Caco-2 (cell line): ENCODE data around the gene ADA. TPM values are rescaled to one million over a fixed set of nuclear protein-coding genes. Genes with fewer than 3 reads are reported as not detected.

Experiments
- BruUV-seq: library from RNA; stranded (reverse); fragments of 400-500 nt; replicated peaks from 2 replicates; lab custom pipeline; 2021; lab: Mats Ljungman, UMichigan
- CTCF ChIA-PET: fragments of 300-600 bp; sonication (Branson Sonifier 250); formaldehyde crosslinking; loops from one replicate; lab custom pipeline; 2022; ENCODE audit warnings: antibody characterized with exemption; lab: Charles Lee
- POLR2A ChIA-PET: fragments of 300-600 bp; sonication (Branson Sonifier 250); formaldehyde crosslinking; loops from one replicate; lab custom pipeline; 2022; ENCODE audit warnings: antibody characterized with exemption; lab: Charles Lee
- DNase-seq, 2 experiments: peaks; one replicate each; pipeline versions ENCODE4 v3.0.0 to v3.0.0-alpha.2; 2020 to 2022
- H3K27me3 ChIP-seq: replicated peaks from 2 replicates; pipeline ENCODE4 v1.6.0; 2011; ENCODE audit warnings: low read length; ENCODE audit not compliant: control insufficient read depth, insufficient read depth
- H3K36me3 ChIP-seq: 2 replicates; pipeline ENCODE4 v1.5.1; 2011; ENCODE audit warnings: low read length; ENCODE audit not compliant: control insufficient read depth, insufficient read depth
- H3K4me1 ChIP-seq: fragments of 250-450 bp; sonication (Bioruptor Pico); 2 replicates; pipeline ENCODE4 v1.5.1; 2020; ENCODE audit warnings: mild to moderate bottlenecking
- H3K4me3 ChIP-seq: 2 replicates; pipeline ENCODE4 v1.5.1; 2011; ENCODE audit warnings: low read depth, mild to moderate bottlenecking, control low read depth, low read length
- H3K9me3 ChIP-seq: fragments of 250-450 bp; sonication (Bioruptor Pico); 2 replicates; pipeline ENCODE4 v1.5.1; 2020; ENCODE audit warnings: mild to moderate bottlenecking, moderate library complexity
- H3K27ac Mint-ChIP-seq: one replicate; pipeline ENCODE4 v1.8.0; 2022; ENCODE audit warnings: mixed read lengths; ENCODE audit not compliant: unreplicated experiment
- H3K27me3 Mint-ChIP-seq: one replicate; pipeline ENCODE4 v1.8.0; 2022; ENCODE audit warnings: mixed read lengths; ENCODE audit not compliant: insufficient read depth, unreplicated experiment
- H3K36me3 Mint-ChIP-seq: one replicate; pipeline ENCODE4 v1.8.0; 2022; ENCODE audit warnings: mild to moderate bottlenecking, mixed read lengths; ENCODE audit not compliant: insufficient read depth, unreplicated experiment
- H3K4me1 Mint-ChIP-seq: one replicate; pipeline ENCODE4 v1.8.0; 2022; ENCODE audit warnings: low read depth, mixed read lengths; ENCODE audit not compliant: unreplicated experiment
- H3K4me3 Mint-ChIP-seq: one replicate; pipeline ENCODE4 v1.8.0; 2022; ENCODE audit warnings: mild to moderate bottlenecking, moderate library complexity, mixed read lengths; ENCODE audit not compliant: unreplicated experiment
- H3K9me3 Mint-ChIP-seq: one replicate; pipeline ENCODE4 v1.8.0; 2022; ENCODE audit warnings: mixed read lengths; ENCODE audit not compliant: unreplicated experiment
- intact Hi-C: fragments of 100-400 bp; cut with micrococcal nuclease; formaldehyde crosslinking; loops from one replicate; pipeline ENCODE4 v1.10.0; 2022; ENCODE audit not compliant: unreplicated experiment
- total RNA-seq: library from RNA; stranded (reverse); gene quantifications from 2 replicates; pipeline ENCODE4 v1.2.3, GENCODE V29; 2022
- TF ChIP-seq, protein P1 (sequence below), 2 experiments: fragments of 200-600 bp in 1 of 2; IDR thresholded peaks; 1 replicate in 1 of 2; 2 replicates in 1 of 2; pipeline versions ENCODE4 v1.5.1 to v1.8.0; 2011 to 2022; ENCODE audit warnings: antibody characterized with exemption in 1 of 2, control low read depth in 1 of 2, inconsistent platforms in 1 of 2, low read depth in 1 of 2, low read length in 1 of 2, mild to moderate bottlenecking in 1 of 2, moderate library complexity in 1 of 2; ENCODE audit not compliant: insufficient read depth in 1 of 2, severe bottlenecking in 1 of 2, unreplicated experiment in 1 of 2

Gene ADA
- total RNA-seq, 1 experiment from 2014 or later = 21.1 TPM

- peaks cover 6% of the 10 kb centered on the region for H3K9me3 ChIP-seq
- Mint-ChIP-seq H3K9me3 (peaks cover 10% of the 10 kb centered on the region), H3K4me1 (no peaks in the 10 kb centered on the region), H3K4me3 (no peak overlapping the region), H3K27me3 (no peaks in the 10 kb centered on the region), H3K36me3 (peaks cover 20% of the 10 kb centered on the region), H3K27ac (no peak overlapping the region)
- POLR2A ChIA-PET = no interaction called here
- H3K4me1 ChIP-seq = no peaks in the 10 kb centered on the region
- H3K27me3 ChIP-seq = no peaks in the 10 kb centered on the region
- BruUV-seq = no TSS peak
- H3K4me3 ChIP-seq = no peak overlapping the region
- intact Hi-C loops = no loop called here
- no peaks in the 10 kb centered on the region for H3K36me3 ChIP-seq
- TF ChIP-seq, protein P1, sequence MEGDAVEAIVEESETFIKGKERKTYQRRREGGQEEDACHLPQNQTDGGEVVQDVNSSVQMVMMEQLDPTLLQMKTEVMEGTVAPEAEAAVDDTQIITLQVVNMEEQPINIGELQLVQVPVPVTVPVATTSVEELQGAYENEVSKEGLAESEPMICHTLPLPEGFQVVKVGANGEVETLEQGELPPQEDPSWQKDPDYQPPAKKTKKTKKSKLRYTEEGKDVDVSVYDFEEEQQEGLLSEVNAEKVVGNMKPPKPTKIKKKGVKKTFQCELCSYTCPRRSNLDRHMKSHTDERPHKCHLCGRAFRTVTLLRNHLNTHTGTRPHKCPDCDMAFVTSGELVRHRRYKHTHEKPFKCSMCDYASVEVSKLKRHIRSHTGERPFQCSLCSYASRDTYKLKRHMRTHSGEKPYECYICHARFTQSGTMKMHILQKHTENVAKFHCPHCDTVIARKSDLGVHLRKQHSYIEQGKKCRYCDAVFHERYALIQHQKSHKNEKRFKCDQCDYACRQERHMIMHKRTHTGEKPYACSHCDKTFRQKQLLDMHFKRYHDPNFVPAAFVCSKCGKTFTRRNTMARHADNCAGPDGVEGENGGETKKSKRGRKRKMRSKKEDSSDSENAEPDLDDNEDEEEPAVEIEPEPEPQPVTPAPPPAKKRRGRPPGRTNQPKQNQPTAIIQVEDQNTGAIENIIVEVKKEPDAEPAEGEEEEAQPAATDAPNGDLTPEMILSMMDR (IDR thresholded peaks at IDR 0.05; ENCODE audit: insufficient read depth in 1 of 2, low read depth in 1 of 2, low read length in 1 of 2, severe bottlenecking in 1 of 2, unreplicated experiment in 1 of 2) = no peak
- CTCF ChIA-PET = no interaction called here
- DNase-seq = no peak
These were observed 31.5 kb downstream of the ADA start for GRCh38 chr20:44620030-44620429.

DNA sequence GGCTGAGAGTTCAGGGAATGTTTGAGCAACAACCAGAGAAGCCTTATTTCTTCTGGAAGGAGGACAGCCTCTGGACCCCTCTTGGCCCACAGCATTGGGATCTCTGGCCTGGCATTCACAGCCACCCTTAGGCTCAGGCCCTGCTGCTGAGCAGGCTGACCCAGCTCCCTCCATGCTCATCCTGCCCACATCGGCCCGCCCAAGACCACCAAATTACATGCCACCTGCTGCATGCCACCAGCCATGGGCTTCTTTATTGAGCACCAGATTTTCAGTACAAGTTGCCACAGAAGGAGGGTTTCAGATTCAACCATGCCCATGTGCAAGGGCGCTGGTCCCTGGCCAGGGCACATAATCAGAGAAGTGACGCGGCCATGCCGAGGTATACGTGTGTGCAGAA, 32.2 kb downstream of the ADA start:
- Mint-ChIP-seq H3K27me3 (no peaks in the 10 kb centered on the region), H3K4me3 (no peak overlapping the region), H3K36me3 (peaks cover 19% of the 10 kb centered on the region), H3K9me3 (peaks cover 10% of the 10 kb centered on the region), H3K4me1 (no peaks in the 10 kb centered on the region), H3K27ac (no peak overlapping the region)
- Histone ChIP-seq H3K4me3 (no peak overlapping the region), H3K27me3 (no peaks in the 10 kb centered on the region), H3K4me1 (no peaks in the 10 kb centered on the region), H3K9me3 (peaks cover 6% of the 10 kb centered on the region), H3K36me3 (no peaks in the 10 kb centered on the region)
- no peak for DNase-seq
- ChIA-PET POLR2A (interaction anchor here (1.5 kb wide), 1 partner anchor 266 kb away, joined by 9 read pairs; the partner anchor contains the start of gene YWHAB), CTCF (no interaction called here)
- TF ChIP-seq, protein P1 (IDR thresholded peaks at IDR 0.05; ENCODE audit: insufficient read depth in 1 of 2, low read depth in 1 of 2, low read length in 1 of 2, severe bottlenecking in 1 of 2, unreplicated experiment in 1 of 2) = no peak
- intact Hi-C loops = no loop called here
- BruUV-seq = no TSS peak

- intact Hi-C loops = no loop called here
- BruUV-seq = no TSS peak
- ChIA-PET CTCF (interaction anchor here (0.6 kb wide), 2 partner anchors 66 to 493 kb away, joined by 4 to 6 read pairs; no protein-coding TSS in a partner anchor), POLR2A (interaction anchor here (1.5 kb wide), 1 partner anchor 267 kb away, joined by 9 read pairs; the partner anchor contains the start of gene YWHAB)
- peaks cover 16% of the 10 kb centered on the region for H3K36me3 Mint-ChIP-seq
- H3K27ac Mint-ChIP-seq = no peak overlapping the region
- H3K4me3 Mint-ChIP-seq = no peak overlapping the region
- Histone ChIP-seq H3K9me3 (peaks cover 5% of the 10 kb centered on the region), H3K36me3 (no peaks in the 10 kb centered on the region), H3K27me3 (no peaks in the 10 kb centered on the region), H3K4me3 (no peak overlapping the region), H3K4me1 (no peaks in the 10 kb centered on the region)
- TF ChIP-seq, protein P1 (IDR thresholded peaks at IDR 0.05; ENCODE audit: insufficient read depth in 1 of 2, low read depth in 1 of 2, low read length in 1 of 2, severe bottlenecking in 1 of 2, unreplicated experiment in 1 of 2) = no peak
- no peak for DNase-seq
- H3K9me3 Mint-ChIP-seq = peaks cover 3% of the 10 kb centered on the region
- no peaks in the 10 kb centered on the region for H3K4me1 Mint-ChIP-seq
- H3K27me3 Mint-ChIP-seq = no peaks in the 10 kb centered on the region
These were observed 33.2 kb downstream of the ADA start for GRCh38 chr20:44618318-44618731.
